DMS53 (cell line): ENCODE measurements around the gene CDC40.

Experiments used
- DNase-seq: peaks from one replicate; lab custom pipeline; 2025; lab: John Stamatoyannopoulos, UW

Gene CDC40

DNA sequence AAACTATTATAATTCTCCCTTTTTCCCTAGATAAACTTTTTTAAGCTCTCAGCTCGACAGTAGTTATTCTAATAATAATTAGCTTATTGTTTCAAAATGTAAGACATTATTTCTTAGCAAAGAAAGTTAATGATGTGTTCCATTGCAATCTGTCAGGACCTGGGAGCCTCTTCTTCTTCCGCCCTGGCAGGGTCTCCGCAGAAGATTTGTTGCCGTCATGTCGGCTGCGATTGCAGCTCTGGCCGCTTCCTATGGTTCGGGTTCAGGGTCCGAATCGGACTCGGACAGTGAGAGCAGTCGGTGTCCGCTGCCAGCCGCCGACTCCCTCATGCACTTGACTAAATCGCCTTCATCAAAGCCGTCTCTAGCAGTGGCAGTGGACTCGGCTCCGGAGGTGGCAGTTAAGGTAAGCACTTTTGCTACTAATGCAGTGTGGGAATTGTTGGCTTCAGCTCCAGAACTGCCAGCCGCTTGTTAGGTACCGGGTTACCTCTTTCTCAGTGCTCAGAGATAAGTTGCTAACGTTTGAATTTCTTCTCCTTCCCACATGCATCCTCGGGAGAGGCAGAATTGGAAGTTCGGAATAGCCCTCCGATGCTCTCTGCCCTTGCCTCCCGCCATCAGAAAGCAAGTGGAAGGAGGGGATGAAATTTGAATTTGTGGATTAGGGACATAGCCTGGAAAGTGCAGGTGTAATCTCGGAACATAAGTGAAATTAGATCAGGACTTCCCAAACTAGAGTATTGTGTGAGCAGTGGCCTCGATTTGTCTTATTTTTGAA lies at the start of gene CDC40:
Gene CDC40, plus strand, starts transcription at position 200 of the 781 bp plus-strand sequence. Its CDS starts 18 bp downstream, at position 218.
- DNase-seq = peak; percentile 73

- peak; percentile 10 for DNase-seq
Observed at GRCh38 chr6:110137924-110138887, 42.0 kb upstream of the CDC40 start.

DNA sequence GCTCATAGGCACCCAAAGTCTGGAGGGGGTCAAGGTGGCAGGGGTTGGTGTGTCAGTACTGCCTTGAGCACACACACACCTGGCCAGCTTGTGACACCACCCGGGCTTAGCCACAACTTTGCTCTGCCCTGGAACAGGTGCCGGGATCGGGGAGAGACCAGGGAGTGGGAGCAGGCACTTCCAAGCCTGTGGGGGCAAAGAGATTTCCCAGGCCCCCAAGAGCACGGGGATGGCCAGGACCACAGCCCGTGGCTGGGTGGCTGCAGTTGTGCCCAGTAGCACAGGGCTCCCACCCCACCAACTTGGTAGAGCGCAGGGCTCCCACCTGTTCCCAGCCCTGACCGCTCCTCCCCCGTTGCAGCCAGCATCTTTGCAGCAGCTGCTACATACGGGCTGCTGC lies 41.2 kb upstream of the CDC40 start:
- DNase-seq = no peak

DNA sequence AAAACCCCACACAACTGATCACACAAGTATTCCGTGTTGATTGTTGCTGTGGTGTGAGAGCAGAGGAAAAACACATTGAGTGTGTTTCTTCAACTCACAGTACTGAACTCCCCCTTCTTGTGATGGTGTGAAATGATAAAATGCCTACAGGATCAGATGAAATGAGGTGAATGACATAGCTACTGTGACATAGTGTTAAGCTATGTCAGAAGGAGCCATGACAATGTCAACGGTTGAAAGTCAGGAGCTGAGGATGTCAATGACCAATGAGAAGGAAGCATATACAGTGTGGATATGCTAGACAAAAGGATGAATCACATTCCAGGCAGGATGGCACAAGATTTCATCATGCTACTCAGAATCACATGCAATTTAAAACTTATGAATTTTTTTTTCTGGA lies 39.6 kb upstream of the CDC40 start:
- peak; percentile 23 for DNase-seq

DNA sequence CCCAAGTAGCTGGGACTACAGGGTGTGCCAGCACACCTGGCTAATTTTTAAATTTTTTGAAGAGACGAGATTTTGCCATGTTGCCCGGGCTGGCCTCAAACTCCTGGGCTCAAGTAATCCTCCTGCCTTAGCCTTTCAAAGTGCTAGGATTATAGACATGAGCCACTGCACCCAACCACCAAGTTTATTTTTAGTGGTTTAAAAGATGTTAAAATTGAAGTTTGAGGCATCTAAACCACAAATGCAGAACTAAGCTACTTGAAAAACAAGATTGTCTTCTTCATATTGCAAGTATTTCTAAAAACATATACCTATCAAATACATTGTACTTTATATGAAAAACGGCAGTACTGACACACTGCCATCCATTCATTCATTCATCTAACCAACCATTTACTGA lies 32.4 kb upstream of the CDC40 start:
- DNase-seq = no peak

DNA sequence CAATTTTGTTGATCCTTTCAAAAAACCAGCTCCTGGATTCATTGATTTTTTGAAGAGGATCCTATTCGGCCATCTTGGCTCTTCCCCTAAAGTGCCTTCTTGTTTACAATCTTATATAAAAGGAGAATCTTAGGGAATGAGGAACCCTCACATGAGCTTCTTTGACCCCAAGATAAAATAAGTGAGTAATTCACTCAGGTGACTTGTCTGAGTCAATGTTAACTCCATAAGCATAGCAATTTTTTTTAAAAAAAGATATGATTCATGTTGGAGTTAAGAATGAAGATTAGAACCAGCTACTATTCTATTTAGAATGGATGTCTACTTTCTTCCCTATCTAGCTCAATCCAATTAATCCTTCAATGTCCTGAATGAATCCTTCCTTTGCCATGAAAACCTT lies 21.7 kb upstream of the CDC40 start:
- no peak for DNase-seq

GRCh38 chr6:110170081-110170480 lies 10.1 kb upstream of the CDC40 start:
- DNase-seq = no peak

DNA sequence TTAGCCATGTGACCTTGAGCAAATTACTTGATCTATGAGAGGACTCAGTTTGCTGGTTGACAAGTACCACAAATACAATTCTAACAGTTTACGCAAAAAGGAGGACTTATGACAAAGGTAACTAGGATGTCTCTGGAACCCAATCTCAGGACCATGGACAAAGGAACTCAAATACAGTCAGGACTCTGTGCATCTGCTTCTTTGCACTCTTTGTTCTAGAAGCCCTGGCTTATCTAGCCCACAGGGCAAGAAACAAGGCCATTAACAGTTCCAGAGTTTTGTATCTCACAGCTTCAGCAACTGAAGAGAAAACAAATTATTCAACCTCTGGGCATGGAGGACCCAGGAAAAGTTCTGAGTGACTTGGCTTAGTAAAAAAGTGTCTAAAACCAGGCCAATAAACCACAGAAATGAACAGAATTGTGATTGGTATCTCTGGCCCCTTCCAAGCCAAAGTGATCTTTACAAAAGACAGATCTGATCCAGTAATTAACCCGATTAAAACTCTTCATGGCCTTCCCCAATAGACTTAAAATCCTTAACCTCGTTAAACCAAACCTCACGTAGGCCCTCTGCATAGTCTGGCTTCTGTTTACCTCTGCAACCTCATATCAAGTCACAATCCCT lies 6.6 kb upstream of the CDC40 start:
- DNase-seq = no peak

- peak; percentile 74 for DNase-seq
Observed at GRCh38 chr6:110178626-110179405, 1.4 kb upstream of the CDC40 start.

GRCh38 chr6:110179406-110180227 lies 610 bp upstream of the CDC40 start, which contains the start of gene WASF1:
TSS of gene WASF1 (minus strand) at chr6:110179670. CDS start at chr6:110127601, 52,069 bp downstream.
- DNase-seq = peak; percentile 97

GRCh38 chr6:110181131-110182030 lies 1.2 kb downstream of the CDC40 start:
- DNase-seq = no peak

GRCh38 chr6:110183292-110183885 lies 3.2 kb downstream of the CDC40 start:
- no peak for DNase-seq

DNA sequence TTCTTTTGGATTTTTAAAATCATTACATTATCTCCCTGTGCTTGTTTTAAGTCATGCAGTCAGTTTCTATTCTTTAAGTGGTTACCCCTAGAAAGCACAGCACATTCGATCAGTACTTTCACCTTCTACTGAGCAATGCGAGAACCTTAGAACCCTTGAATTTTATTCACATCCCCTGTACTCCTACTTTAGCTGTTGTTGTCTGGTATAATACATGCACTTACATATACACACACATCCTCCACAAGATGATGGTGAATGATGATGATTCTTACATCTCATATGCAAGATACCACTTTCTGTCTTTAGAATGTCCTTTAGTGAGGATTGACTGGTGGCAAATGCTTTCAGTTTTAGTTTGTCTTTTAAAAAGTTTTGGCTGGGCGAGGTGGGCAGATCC lies 5.7 kb downstream of the CDC40 start:
- DNase-seq = no peak

GRCh38 chr6:110188791-110189190 lies 8.6 kb downstream of the CDC40 start:
- DNase-seq = no peak

- DNase-seq = no peak
Observed at GRCh38 chr6:110190726-110191125, 10.5 kb downstream of the CDC40 start.

GRCh38 chr6:110191477-110191876 lies 11.2 kb downstream of the CDC40 start:
- no peak for DNase-seq

DNA sequence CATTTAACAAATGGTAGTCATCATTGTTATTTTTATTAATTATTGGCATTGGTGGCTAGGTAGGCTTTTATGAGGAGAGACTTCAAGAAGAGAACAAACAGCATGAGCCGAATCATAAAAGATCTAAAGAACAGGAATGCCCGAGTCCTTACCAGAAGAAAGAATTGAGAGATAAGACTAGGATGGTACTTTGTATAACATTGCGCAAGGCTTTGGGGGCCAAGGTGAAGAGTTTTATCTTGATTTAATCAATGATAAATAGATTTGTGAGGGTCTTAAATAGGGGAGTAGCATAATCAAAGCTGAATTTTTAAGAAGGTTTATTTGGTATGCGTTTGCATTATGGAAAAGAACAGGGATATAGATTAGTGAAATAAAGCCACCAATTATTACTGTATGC lies 15.4 kb downstream of the CDC40 start:
- no peak for DNase-seq

DNA sequence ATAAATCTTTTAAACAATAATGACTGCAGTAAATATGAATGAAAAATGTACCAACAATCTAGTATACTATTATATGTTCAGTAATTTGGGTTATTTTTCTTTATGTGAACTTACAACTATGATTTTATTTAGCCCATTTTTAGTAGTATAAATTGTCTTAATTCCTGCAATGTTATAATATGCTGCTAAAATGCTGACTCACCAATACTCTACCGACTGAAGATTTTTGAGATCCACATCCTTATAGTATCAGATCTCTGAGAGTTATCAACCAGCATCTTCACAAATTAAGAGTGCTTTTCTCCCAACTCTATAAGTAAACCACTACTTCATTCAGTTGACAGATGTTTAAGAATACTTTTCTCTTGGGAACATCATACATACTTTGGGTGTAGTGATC lies 16.6 kb downstream of the CDC40 start:
- no peak for DNase-seq

- no peak for DNase-seq
Observed at GRCh38 chr6:110198561-110198960, 18.3 kb downstream of the CDC40 start.
